ENCODE results near the gene TMEM61. TPM values are rescaled to one million over a fixed set of nuclear protein-coding genes. Genes with fewer than 3 reads are reported as not detected.

Gene TMEM61
- total and polyA plus RNA-seq, 2 donors (not counting 1 experiment from before 2014, with no cell fraction given) = not detected

DNA sequence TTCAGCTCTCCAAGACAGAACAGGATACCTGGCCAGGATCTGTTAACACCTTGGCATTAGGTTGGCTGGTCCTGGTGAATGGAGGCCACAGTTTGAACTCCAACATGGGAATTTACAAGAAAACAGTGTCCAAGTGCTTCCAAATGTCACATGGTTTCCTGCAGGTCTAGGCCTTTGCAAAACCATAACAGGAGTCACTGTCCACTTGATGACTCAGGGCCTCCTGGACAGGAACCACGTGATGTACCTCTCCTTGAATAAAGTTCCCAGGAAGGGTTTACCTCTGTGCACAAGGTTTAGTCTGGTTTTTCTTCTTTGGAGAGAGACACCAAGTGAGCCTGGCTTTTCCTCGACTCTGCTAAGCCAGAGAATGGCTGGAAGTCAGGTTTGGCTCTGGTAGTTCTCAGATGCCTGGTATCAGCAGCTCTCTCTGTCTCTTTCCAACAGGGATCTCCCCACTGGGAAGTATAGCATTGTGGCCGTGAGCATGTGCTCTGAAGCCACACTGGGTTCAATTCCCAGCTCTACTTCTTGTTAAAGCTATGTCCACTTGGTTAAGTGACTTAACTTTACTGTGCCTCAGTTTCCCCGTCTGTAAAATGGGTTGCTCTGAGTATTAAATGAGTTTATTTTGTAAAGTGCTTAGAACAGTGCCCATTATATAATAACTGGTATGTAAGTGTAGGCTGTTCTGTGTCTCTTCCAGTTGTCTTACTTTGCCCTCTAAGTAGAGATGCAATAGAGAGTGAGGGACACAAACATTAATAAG is 27.3 kb upstream of the TMEM61 start:
- H3K4me1 ChIP-seq (ENCODE audit: control insufficient read depth, extremely low read depth, insufficient read depth, low read length) = peaks cover 6% of the 10 kb centered on the region
- no peaks in the 10 kb centered on the region for H3K79me2 ChIP-seq (ENCODE audit: control insufficient read depth, insufficient read depth, low read length)
- DNase-seq (ENCODE audit: low read depth in 2 of 2) = peak in 1 of 2 donors; percentile 60
- H3K27me3 ChIP-seq (ENCODE audit: control insufficient read depth, insufficient read depth, low read length) = no peaks in the 10 kb centered on the region
- H3K4me2 ChIP-seq (ENCODE audit: extremely low read depth, insufficient read depth, low read length) = no peak overlapping the region
- H4K20me1 ChIP-seq (ENCODE audit: control insufficient read depth, extremely low read depth, insufficient read depth, low read length) = no peaks in the 10 kb centered on the region
- no peaks in the 10 kb centered on the region for H3K36me3 ChIP-seq (ENCODE audit: control insufficient read depth, insufficient read depth, low read length)
- TF ChIP-seq, protein P1, sequence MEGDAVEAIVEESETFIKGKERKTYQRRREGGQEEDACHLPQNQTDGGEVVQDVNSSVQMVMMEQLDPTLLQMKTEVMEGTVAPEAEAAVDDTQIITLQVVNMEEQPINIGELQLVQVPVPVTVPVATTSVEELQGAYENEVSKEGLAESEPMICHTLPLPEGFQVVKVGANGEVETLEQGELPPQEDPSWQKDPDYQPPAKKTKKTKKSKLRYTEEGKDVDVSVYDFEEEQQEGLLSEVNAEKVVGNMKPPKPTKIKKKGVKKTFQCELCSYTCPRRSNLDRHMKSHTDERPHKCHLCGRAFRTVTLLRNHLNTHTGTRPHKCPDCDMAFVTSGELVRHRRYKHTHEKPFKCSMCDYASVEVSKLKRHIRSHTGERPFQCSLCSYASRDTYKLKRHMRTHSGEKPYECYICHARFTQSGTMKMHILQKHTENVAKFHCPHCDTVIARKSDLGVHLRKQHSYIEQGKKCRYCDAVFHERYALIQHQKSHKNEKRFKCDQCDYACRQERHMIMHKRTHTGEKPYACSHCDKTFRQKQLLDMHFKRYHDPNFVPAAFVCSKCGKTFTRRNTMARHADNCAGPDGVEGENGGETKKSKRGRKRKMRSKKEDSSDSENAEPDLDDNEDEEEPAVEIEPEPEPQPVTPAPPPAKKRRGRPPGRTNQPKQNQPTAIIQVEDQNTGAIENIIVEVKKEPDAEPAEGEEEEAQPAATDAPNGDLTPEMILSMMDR (conservative IDR thresholded peaks at IDR 0.05 in 1 of 2, IDR thresholded peaks at IDR 0.05 in 1 of 2; ENCODE audit: low read depth in 1 of 2, low read length in 2 of 2) = no peak
- TF ChIP-seq EZH2 (IDR thresholded peaks at IDR 0.05; ENCODE audit: low read length, missing control alignments) = no peak
- no peak overlapping the region for H3K9ac ChIP-seq (ENCODE audit: insufficient read depth, low read length)
- no peak overlapping the region for H2AFZ ChIP-seq (ENCODE audit: low read length)
- no peaks in the 10 kb centered on the region for H3K9me3 ChIP-seq (ENCODE audit: control insufficient read depth, insufficient read depth, low read depth, low read length)
- no peak overlapping the region for H3K4me3 ChIP-seq (replicated peaks in 1 of 4; ENCODE audit: control extremely low read depth in 1 of 4, insufficient read depth in 1 of 4, low read depth in 3 of 4, low read length in 4 of 4)
- H3K27ac ChIP-seq (ENCODE audit: insufficient read depth, low read length) = no peak overlapping the region

- peaks cover 6% of the 10 kb centered on the region for H3K4me1 ChIP-seq (ENCODE audit: control insufficient read depth, extremely low read depth, insufficient read depth, low read length)
- no peak overlapping the region for H3K4me2 ChIP-seq (ENCODE audit: extremely low read depth, insufficient read depth, low read length)
- no peak overlapping the region for H3K4me3 ChIP-seq (replicated peaks in 1 of 4; ENCODE audit: control extremely low read depth in 1 of 4, insufficient read depth in 1 of 4, low read depth in 3 of 4, low read length in 4 of 4)
- no peaks in the 10 kb centered on the region for H3K27me3 ChIP-seq (ENCODE audit: control insufficient read depth, insufficient read depth, low read length)
- no peaks in the 10 kb centered on the region for H3K9me3 ChIP-seq (ENCODE audit: control insufficient read depth, insufficient read depth, low read depth, low read length)
- no peaks in the 10 kb centered on the region for H4K20me1 ChIP-seq (ENCODE audit: control insufficient read depth, extremely low read depth, insufficient read depth, low read length)
- H3K36me3 ChIP-seq (ENCODE audit: control insufficient read depth, insufficient read depth, low read length) = no peaks in the 10 kb centered on the region
- no peak for DNase-seq (ENCODE audit: low read depth in 2 of 2)
- no peak overlapping the region for H3K9ac ChIP-seq (ENCODE audit: insufficient read depth, low read length)
- TF ChIP-seq EZH2 (IDR thresholded peaks at IDR 0.05; ENCODE audit: low read length, missing control alignments) = no peak
- TF ChIP-seq, protein P1 (conservative IDR thresholded peaks at IDR 0.05 in 1 of 2, IDR thresholded peaks at IDR 0.05 in 1 of 2; ENCODE audit: low read depth in 1 of 2, low read length in 2 of 2) = no peak
- H2AFZ ChIP-seq (ENCODE audit: low read length) = no peak overlapping the region
- no peak overlapping the region for H3K27ac ChIP-seq (ENCODE audit: insufficient read depth, low read length)
- H3K79me2 ChIP-seq (ENCODE audit: control insufficient read depth, insufficient read depth, low read length) = no peaks in the 10 kb centered on the region
These were observed 26.6 kb upstream of the TMEM61 start for GRCh38 chr1:54953846-54954245.

DNA sequence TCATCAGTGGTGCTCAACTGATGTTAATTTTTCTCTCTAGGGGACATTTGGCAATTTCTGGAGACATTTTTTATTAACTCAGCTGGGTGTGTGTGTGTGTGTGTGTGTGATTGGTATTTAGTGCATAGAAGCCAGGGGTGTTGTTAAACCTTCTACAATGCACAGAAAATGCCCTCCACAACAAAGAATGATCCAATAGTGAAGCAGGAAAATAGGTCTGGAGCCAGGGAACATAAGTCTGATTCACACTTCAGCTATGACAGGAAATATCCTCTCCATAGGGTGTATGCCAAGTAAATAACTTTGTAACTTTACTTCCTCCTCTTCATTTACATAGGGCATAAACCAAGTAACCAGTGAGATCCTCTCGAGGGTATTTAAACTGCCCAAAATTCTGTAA is 25.1 kb upstream of the TMEM61 start:
- no peak overlapping the region for H3K9ac ChIP-seq (ENCODE audit: insufficient read depth, low read length)
- no peaks in the 10 kb centered on the region for H4K20me1 ChIP-seq (ENCODE audit: control insufficient read depth, extremely low read depth, insufficient read depth, low read length)
- no peak overlapping the region for H3K4me3 ChIP-seq (replicated peaks in 1 of 4; ENCODE audit: control extremely low read depth in 1 of 4, insufficient read depth in 1 of 4, low read depth in 3 of 4, low read length in 4 of 4)
- peak; percentile 15 to 59 for DNase-seq (ENCODE audit: low read depth in 2 of 2)
- no peaks in the 10 kb centered on the region for H3K27me3 ChIP-seq (ENCODE audit: control insufficient read depth, insufficient read depth, low read length)
- no peaks in the 10 kb centered on the region for H3K9me3 ChIP-seq (ENCODE audit: control insufficient read depth, insufficient read depth, low read depth, low read length)
- no peak for TF ChIP-seq EZH2 (IDR thresholded peaks at IDR 0.05; ENCODE audit: low read length, missing control alignments)
- TF ChIP-seq, protein P1 (conservative IDR thresholded peaks at IDR 0.05 in 1 of 2, IDR thresholded peaks at IDR 0.05 in 1 of 2; ENCODE audit: low read depth in 1 of 2, low read length in 2 of 2) = no peak
- no peak overlapping the region for H3K4me2 ChIP-seq (ENCODE audit: extremely low read depth, insufficient read depth, low read length)
- no peaks in the 10 kb centered on the region for H3K79me2 ChIP-seq (ENCODE audit: control insufficient read depth, insufficient read depth, low read length)
- no peak overlapping the region for H3K27ac ChIP-seq (ENCODE audit: insufficient read depth, low read length)
- H2AFZ ChIP-seq (ENCODE audit: low read length) = no peak overlapping the region
- H3K36me3 ChIP-seq (ENCODE audit: control insufficient read depth, insufficient read depth, low read length) = no peaks in the 10 kb centered on the region
- H3K4me1 ChIP-seq (ENCODE audit: control insufficient read depth, extremely low read depth, insufficient read depth, low read length) = peaks cover 3% of the 10 kb centered on the region
